PC-3 (cell line): ENCODE data around the gene SRXN1. TPM values are rescaled to one million over a fixed set of nuclear protein-coding genes. Genes with fewer than 3 reads are reported as not detected.

ENCODE experiments used
- ATAC-seq: fragments of 200-7000 bp; cut with Tn5 transposase; 2 replicates; pipeline ENCODE4 v1.9.1; 2020; ENCODE audit warnings: mild to moderate bottlenecking, moderate library complexity
- BruUV-seq: library from RNA; stranded (reverse); fragments of 400-500 nt; replicated peaks from 2 replicates; lab custom pipeline; 2021; lab: Mats Ljungman, UMichigan
- CTCF ChIA-PET: fragments of 300-600 bp; sonication (Branson Sonifier 250); formaldehyde crosslinking; loops from one replicate; lab custom pipeline; 2022; ENCODE audit warnings: antibody characterized with exemption; lab: Charles Lee
- POLR2A ChIA-PET: fragments of 300-600 bp; sonication (Branson Sonifier 250); formaldehyde crosslinking; loops from one replicate; lab custom pipeline; 2022; ENCODE audit warnings: antibody characterized with exemption; ENCODE audit not compliant: unreplicated experiment; lab: Charles Lee
- DNase-seq: peaks from one replicate; pipeline ENCODE4 v3.0.0-alpha.2; 2015
- H2AFZ ChIP-seq: fragments of 300-600 bp; sonication (generic); 2 replicates; pipeline ENCODE4 v1.6.0; 2016; ENCODE audit warnings: antibody characterized with exemption, low read length
- H3F3A ChIP-seq: fragments of 300-600 bp; sonication (generic); one replicate; pipeline ENCODE4 v1.6.0; 2017; ENCODE audit warnings: antibody characterized with exemption, low read length, control low read depth, mild to moderate bottlenecking; ENCODE audit not compliant: unreplicated experiment
- H3K27ac ChIP-seq: fragments of 300-600 bp; sonication (generic); 2 replicates; pipeline ENCODE4 v1.5.1; 2016; ENCODE audit warnings: mild to moderate bottlenecking, low read length
- H3K27me3 ChIP-seq: fragments of 300-600 bp; sonication (generic); 2 replicates; pipeline ENCODE4 v1.6.1; 2016; ENCODE audit warnings: low read length, mixed read lengths
- H3K36me3 ChIP-seq: fragments of 300-600 bp; sonication (generic); 2 replicates; pipeline ENCODE4 v1.6.1; 2016; ENCODE audit warnings: low read depth, mixed run types, low read length, mixed read lengths
- H3K4me1 ChIP-seq: fragments of 300-600 bp; sonication (generic); 2 replicates; pipeline ENCODE4 v1.5.1; 2016; ENCODE audit warnings: low read length; ENCODE audit not compliant: insufficient read depth
- H3K4me2 ChIP-seq: fragments of 300-600 bp; sonication (generic); 2 replicates; pipeline ENCODE4 v1.6.0; 2016; ENCODE audit warnings: low read length
- H3K4me3 ChIP-seq: fragments of 300-600 bp; sonication (generic); 2 replicates; pipeline ENCODE4 v1.5.1; 2016; ENCODE audit warnings: mild to moderate bottlenecking, low read length, mixed read lengths
- H3K79me2 ChIP-seq: fragments of 300-600 bp; sonication (generic); 2 replicates; pipeline ENCODE4 v1.6.1; 2017; ENCODE audit warnings: low read length, mixed read lengths
- H3K9ac ChIP-seq: fragments of 300-600 bp; sonication (generic); 2 replicates; pipeline ENCODE4 v1.6.0; 2016; ENCODE audit warnings: mild to moderate bottlenecking, low read length
- H3K9me2 ChIP-seq: fragments of 300-600 bp; sonication (generic); replicated peaks from 2 replicates; pipeline ENCODE4 v1.6.1; 2016; ENCODE audit warnings: mixed run types, low read length, mixed read lengths
- H3K9me3 ChIP-seq: fragments of 300-600 bp; sonication (generic); 2 replicates; pipeline ENCODE4 v1.6.1; 2016; ENCODE audit warnings: low read length, mixed read lengths
- H4K20me1 ChIP-seq: fragments of 300-600 bp; sonication (generic); 2 replicates; pipeline ENCODE4 v1.6.1; 2016; ENCODE audit warnings: low read length, mixed read lengths
- CTCF ChIP-seq: fragments of 300-600 bp; sonication (generic); conservative IDR thresholded peaks from 2 replicates; pipeline ENCODE4 v1.5.1; 2017; ENCODE audit warnings: antibody characterized with exemption, low read depth, mild to moderate bottlenecking, low read length
- EZH2 ChIP-seq: fragments of 300-600 bp; sonication (generic); IDR thresholded peaks from one replicate; pipeline ENCODE4 v1.6.1; 2017; ENCODE audit warnings: antibody characterized with exemption, mild to moderate bottlenecking, low read length; ENCODE audit not compliant: unreplicated experiment
- EZH2phosphoT487 ChIP-seq: fragments of 300-600 bp; sonication (generic); IDR thresholded peaks from 2 replicates; pipeline ENCODE4 v1.6.1; 2018; ENCODE audit warnings: mild to moderate bottlenecking, antibody characterized with exemption, low read length, borderline replicate concordance
- intact Hi-C: fragments of 100-400 bp; cut with micrococcal nuclease; formaldehyde crosslinking; loops from 2 replicates; pipeline ENCODE4 v1.9.0; 2023
- total RNA-seq: library from RNA; depleted of rRNA; stranded (reverse); fragments of >200 nt; gene quantifications from 2 replicates; pipeline ENCODE4 v1.2.3, GENCODE V29; 2014

SRXN1 gene
- total RNA-seq, 1 experiment from 2014 or later = 105 TPM

- POLR2A ChIA-PET = no interaction called here
- no peak for TF ChIP-seq EZH2
- no peak for TF ChIP-seq CTCF
- no peak for TF ChIP-seq EZH2phosphoT487
- ATAC-seq (no peak), DNase-seq (no peak)
- H3K9ac ChIP-seq = no peak overlapping the region
- no peak overlapping the region for H3K4me2 ChIP-seq
- no peak overlapping the region for H3K27ac ChIP-seq
- no peaks in the 10 kb centered on the region for H3K9me2 ChIP-seq
- CTCF ChIA-PET = no interaction called here
- no peaks in the 10 kb centered on the region for H3K27me3 ChIP-seq
- H3K36me3 ChIP-seq = no peaks in the 10 kb centered on the region
- no peaks in the 10 kb centered on the region for H3K9me3 ChIP-seq
- H3K4me3 ChIP-seq = no peak overlapping the region
- no peaks in the 10 kb centered on the region for H4K20me1 ChIP-seq
- no peak overlapping the region for H2AFZ ChIP-seq
- H3F3A ChIP-seq = no peaks in the 10 kb centered on the region
- intact Hi-C loops = no loop called here
- no peaks in the 10 kb centered on the region for H3K4me1 ChIP-seq
- no TSS peak for BruUV-seq
- no peaks in the 10 kb centered on the region for H3K79me2 ChIP-seq
Observed at GRCh38 chr20:600736-601135, 52.3 kb downstream of the SRXN1 start.

DNA sequence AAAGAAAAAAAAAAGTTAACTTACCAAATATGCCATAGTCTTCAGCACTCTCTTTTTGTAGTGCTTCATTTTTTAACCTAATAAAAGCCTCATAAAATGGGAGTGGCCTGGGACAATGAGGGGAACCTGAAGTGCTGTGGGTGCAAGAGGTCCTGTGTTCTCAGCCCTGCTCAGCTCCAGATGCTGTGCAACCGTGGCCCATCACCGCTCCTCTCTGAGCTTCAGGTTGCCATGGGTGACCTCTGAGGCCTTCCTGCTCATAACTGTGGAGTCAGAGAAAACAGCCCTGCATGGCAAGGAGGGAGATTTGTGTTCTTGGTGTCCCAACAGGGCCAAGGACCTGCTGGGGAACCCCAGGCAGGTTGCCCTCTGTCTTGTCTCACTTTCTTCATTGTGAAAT, 52.9 kb downstream of the SRXN1 start:
- no TSS peak for BruUV-seq
- no peaks in the 10 kb centered on the region for H3K79me2 ChIP-seq
- H3K4me3 ChIP-seq = no peak overlapping the region
- no peak overlapping the region for H3K9ac ChIP-seq
- no peaks in the 10 kb centered on the region for H4K20me1 ChIP-seq
- no peak overlapping the region for H3K4me2 ChIP-seq
- H3K36me3 ChIP-seq = no peaks in the 10 kb centered on the region
- H2AFZ ChIP-seq = no peak overlapping the region
- intact Hi-C loops = no loop called here
- DNase-seq = no peak
- ChIA-PET CTCF (no interaction called here), POLR2A (no interaction called here)
- TF ChIP-seq EZH2 (no peak), CTCF (no peak), EZH2phosphoT487 (no peak)
- H3K9me2 ChIP-seq = no peaks in the 10 kb centered on the region
- H3K27me3 ChIP-seq = no peaks in the 10 kb centered on the region
- H3K9me3 ChIP-seq = no peaks in the 10 kb centered on the region
- no peak for ATAC-seq
- H3F3A ChIP-seq = no peaks in the 10 kb centered on the region
- H3K4me1 ChIP-seq = no peaks in the 10 kb centered on the region
- H3K27ac ChIP-seq = no peak overlapping the region

DNA sequence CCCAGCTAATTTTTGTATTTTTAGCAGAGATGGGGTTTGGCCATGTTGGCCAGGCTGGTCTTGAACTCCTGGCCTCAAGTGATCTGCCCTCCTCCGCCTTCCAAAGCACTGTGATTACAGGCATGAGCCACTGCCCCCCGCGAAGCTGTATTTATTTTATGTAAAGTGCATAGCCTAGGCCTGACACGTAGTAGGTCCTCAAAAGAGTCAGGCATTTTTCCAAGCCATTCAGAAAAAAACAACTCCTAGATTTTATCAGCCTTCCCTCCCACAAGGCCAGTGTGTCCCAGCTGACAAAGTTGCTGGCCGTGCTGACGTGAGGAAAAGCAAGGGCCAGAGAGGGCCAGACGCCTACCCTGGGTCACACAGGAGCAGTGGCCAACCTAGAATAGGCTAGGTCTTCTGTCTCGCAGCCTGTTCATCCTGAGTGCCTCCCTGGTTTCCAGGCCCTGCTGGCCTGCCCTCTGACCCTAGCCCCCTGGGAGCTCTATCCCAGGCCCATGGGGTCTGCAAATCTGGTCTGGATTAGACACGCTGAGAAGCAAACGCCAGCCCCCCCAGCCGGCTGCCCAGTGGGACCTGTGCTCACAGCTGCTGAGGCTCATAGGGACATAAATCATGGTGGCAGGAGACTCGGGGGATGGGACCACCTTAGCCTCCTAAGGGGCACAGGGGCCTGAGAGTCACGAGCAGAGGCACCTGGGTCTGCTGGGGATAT, 54.7 kb downstream of the SRXN1 start:
- no peaks in the 10 kb centered on the region for H3K27me3 ChIP-seq

More for the DNA sequence above, 54.7 kb downstream of the SRXN1 start:
- DNase-seq (no peak), ATAC-seq (no peak)
- Histone ChIP-seq H3K79me2 (no peaks in the 10 kb centered on the region), H3K4me2 (no peak overlapping the region), H3K36me3 (no peaks in the 10 kb centered on the region), H2AFZ (no peak overlapping the region), H3K27ac (no peak overlapping the region), H3K4me1 (no peaks in the 10 kb centered on the region), H3K4me3 (no peak overlapping the region), H3K9ac (no peak overlapping the region), H3F3A (no peaks in the 10 kb centered on the region), H3K9me3 (no peaks in the 10 kb centered on the region), H4K20me1 (no peaks in the 10 kb centered on the region), H3K9me2 (no peaks in the 10 kb centered on the region)
- no TSS peak for BruUV-seq
- intact Hi-C loops = no loop called here
- POLR2A ChIA-PET = no interaction called here
- CTCF ChIA-PET = no interaction called here
- TF ChIP-seq EZH2 = no peak
- TF ChIP-seq CTCF = no peak
- TF ChIP-seq EZH2phosphoT487 = no peak
